ENCODE data around the gene TACC2.
"Not testable (repeated sequence)": the region's sequence is repeated elsewhere in the genome, so short reads cannot be mapped to it uniquely, and the experiment has no call there.

The TACC2 gene

DNA sequence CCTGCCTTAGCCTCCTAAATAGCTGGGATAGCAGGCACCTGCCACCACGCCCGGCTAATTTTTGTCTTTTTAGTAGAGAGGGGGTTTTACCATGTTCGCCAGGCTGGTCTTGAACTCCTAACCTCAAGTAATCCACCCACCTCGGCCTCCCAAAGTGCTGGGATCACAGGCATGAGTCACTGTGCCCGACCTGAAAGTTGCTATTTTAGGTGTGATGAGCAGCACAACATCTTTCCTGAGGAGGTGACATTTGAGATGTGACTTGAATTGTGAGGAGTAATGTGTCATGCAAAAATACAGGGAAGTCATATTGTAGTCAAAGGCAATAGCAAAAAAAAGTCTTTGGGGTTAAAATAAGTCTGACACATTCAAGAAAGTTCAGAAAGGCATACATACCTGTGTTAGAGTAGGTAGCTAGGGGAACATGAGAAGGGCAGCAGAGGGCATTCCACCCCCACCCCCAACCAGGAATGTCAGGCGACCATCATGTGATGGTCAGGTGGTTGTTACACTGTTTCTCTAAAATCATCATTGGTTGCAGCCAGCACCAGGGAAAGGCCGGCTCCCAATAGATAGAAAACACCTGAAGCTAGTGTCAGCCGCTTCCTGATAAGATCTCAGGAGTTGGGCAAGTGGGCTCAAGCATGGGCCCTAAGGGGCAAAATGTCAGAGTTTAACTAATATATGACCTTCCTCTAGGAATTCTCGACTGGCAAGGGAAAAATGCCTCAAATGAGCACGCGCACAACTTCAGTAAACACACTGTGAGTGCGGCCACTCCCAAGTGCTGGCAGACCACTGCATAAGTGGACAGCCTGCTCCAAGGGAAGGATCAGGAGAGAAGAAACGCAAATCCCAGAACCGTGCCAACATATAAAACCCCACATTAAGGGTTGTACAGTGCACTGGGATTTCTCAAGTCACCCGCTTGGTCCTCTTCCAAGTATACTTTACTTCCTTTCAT is at the start of gene TACC2:
TSS of gene TACC2 (plus strand) at position 803 of the 964 bp plus-strand sequence. CDS start 32,819 bp downstream, outside the sequence.
- DNase-seq (ENCODE audit: low read depth in 3 of 3, low spot score in 1 of 3) = no peak

DNA sequence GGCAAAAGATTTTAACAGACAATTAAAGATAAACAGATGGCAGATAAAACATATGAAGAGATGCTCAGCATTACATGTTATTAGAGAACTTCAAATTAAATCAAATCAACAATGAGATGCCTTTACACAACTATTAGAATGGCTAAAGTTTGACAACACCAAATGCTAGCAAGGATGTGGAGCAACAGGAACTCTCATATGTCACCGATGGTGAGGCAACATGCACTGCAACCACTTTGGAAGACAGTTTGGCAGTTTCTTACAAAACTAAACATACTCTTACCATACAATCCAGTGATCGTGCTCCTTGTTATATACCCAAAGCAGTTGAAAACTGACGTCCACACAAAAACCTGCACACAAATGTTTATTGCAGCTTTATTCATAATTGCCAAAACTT is 47.4 kb upstream of the TACC2 start:
- no peak for DNase-seq (ENCODE audit: low read depth in 3 of 3, low spot score in 1 of 3)

- DNase-seq (ENCODE audit: low read depth in 3 of 3, low spot score in 1 of 3) = no peak
Measured at GRCh38 chr10:121942749-121943416, 46.1 kb upstream of the TACC2 start.

DNA sequence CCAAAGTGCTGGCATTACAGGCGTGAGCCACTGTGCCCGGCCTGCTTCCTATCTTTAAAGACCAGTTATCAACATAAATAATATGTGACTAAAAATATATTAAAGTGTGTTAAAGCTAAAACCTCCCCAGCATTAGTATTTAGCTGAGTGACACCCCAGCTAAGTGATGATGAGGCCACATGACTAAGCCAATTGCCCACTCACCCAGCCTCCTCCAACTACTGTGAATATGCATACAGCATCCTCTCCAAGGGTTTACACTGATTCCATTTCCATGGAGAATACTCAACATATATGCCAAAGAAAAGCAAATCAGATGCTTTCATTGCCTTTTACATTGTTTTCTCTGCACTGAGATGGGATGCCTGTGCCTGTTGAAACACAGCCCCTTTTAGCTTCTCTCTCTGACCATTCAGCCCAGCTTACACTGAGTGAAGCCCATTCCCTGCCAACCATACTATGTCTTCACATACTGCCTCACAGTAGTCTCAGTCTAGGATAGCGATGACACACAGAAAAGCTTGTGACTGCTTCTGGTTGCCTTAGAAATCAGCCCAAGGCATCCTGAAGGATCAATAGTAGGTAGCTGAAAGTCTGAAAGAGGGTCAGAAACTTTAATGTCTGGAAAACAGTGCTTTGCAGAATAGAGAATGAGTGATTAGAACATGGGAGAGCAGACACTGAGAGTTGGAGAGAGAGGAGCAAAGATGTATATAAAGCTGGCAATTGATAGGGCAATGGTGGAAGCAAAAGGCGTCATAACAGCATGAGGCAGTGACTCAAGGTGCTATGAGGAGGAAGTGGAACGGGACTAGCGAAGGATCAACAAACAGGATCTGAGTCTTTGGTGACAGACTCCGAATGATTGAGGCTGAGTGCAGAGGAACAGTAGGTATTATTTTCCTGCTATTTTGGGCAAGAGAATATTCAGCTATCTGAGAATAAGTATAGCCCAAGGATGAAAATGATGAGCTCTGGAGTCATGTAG is 41.3 kb upstream of the TACC2 start:
- no peak for DNase-seq (ENCODE audit: low read depth in 3 of 3, low spot score in 1 of 3)

- DNase-seq (ENCODE audit: low read depth in 3 of 3, low spot score in 1 of 3) = no peak
Measured at GRCh38 chr10:121949049-121949448, 39.9 kb upstream of the TACC2 start.

DNA sequence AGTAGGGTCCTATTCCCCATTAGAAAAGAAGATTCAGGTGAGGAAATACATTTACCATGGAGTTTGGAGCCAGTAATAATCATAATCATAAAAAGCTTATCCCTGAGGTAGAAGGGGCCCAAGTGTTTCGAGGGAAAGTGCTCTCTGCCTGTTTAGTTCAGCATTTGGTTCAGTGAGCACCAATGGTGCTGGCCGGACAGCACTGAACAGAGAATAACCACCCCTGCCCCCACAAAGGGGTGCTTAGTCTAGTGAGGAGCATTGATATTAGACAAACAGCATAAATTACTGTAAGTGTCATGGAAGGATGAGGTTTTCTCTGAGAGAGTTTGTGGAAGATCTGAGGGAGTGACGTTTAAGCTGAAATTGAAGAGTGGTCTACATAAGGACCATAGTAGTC is 39.5 kb upstream of the TACC2 start:
- no peak for DNase-seq (ENCODE audit: low read depth in 3 of 3, low spot score in 1 of 3)

GRCh38 chr10:121952226-121952625 is 36.7 kb upstream of the TACC2 start:
- DNase-seq (ENCODE audit: low read depth in 3 of 3, low spot score in 1 of 3) = no peak

DNA sequence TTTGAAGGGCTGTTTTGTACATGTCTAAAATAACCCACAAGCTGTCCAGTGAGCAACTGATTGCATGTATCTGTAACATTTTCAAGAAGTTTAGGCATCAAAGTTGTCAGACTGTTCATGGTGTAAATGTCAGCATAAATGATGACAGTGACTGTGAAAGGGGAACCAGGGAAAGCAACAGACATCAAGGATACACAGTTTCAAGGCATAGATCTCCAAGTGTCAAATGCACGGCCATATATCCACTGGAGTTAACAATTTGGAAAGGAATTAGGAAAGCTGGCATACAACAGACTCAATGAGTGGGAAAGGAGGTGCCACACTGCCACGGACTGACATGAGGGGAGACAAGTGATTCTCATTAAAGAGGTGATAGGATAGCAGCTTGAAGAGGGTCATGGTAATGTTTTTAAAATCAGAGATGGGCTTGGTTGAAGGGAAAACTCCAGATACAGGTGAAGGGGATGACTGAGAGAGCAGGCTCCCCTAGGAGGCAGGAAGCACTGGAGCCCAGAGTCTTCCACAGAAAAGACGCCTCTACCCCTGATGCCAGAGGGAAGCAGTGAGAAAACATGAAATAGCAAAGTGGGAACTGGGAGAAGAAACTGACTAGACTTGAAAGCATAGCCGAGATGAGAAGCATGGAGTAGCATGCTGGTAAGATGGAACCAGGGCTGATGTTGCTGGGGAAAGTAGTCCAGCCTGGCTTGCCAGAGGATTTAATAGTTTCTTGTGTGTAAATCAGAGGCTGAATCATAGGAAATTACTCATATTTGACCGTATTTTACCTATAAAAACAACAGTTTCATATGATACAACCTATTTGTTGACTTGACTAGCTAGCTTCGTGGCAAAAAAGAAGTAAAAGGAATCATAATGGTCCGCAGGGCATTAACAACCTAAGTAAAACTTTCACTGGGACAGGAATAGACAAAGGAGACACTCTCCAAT is 32.6 kb upstream of the TACC2 start:
- no peak for DNase-seq (ENCODE audit: low read depth in 3 of 3, low spot score in 1 of 3)

DNA sequence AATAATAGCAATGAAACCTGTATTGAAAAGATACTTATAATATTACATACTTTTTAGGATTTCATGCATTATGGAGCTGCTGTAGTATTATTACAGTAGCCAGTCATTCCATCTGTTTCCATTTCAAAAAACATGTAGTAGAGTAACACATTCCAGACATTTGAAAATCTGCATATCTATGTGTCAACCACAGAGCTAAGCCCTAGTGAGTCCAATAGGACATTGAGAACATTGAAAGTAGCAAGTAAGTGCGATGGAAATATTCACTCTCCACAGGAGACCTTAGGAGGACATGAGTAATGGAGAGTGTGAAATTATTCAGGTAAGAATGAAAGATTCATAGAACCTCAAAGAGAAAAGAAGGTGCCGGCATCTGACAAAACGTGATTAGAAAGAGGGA is 29.3 kb upstream of the TACC2 start:
- no peak for DNase-seq (ENCODE audit: low read depth in 3 of 3, low spot score in 1 of 3)

DNA sequence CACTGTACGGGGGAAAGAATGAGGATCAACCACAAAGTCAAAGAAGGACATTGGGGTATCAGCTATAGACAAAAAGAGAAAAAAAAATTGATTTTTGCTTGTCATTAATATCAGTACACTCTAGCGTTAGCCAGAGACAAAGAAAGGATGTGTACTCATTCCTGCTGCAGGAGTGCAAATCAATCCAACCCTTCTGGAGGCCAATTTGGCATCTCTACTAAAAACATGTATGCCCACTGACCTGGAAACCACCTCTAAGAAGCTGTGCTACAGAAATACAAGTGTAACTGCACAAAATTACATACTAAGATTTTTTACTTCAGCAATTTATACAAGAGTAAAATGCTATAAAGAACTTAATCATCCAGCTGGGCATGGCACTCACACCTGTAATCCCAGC is 27.5 kb upstream of the TACC2 start:
- no peak for DNase-seq (ENCODE audit: low read depth in 3 of 3, low spot score in 1 of 3)

- DNase-seq (ENCODE audit: low read depth in 3 of 3, low spot score in 1 of 3) = no peak
Measured at GRCh38 chr10:121965996-121966395, 23.0 kb upstream of the TACC2 start.

GRCh38 chr10:121969086-121969485 is 19.9 kb upstream of the TACC2 start:
- DNase-seq (ENCODE audit: low read depth in 3 of 3, low spot score in 1 of 3) = not testable (repeated sequence)

DNA sequence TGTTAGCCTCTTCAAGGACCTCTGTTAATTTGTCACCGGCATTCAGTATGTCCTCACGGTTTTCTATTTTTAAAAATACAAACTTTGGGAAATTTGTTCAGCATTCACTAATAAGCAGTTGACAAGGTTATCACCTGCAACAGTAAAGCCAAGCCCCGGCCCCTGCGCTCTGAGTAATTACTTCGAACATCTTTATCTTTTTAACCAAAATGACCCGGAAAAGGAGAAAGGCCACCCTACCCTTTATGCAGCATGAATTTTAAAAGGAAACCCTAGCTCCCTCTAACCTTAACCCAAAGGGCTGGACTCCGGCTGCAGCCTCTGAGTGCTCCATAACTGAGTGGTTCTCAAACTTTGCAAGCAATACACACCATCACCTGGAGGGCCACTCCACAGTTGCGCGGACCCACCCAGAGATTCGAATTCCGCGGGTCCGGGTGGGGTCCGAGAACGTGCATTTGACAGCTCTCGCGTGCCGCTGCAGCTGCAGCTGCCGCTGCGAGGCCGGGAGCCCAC is 14.9 kb upstream of the TACC2 start:
- DNase-seq (ENCODE audit: low read depth in 3 of 3, low spot score in 1 of 3) = no peak

DNA sequence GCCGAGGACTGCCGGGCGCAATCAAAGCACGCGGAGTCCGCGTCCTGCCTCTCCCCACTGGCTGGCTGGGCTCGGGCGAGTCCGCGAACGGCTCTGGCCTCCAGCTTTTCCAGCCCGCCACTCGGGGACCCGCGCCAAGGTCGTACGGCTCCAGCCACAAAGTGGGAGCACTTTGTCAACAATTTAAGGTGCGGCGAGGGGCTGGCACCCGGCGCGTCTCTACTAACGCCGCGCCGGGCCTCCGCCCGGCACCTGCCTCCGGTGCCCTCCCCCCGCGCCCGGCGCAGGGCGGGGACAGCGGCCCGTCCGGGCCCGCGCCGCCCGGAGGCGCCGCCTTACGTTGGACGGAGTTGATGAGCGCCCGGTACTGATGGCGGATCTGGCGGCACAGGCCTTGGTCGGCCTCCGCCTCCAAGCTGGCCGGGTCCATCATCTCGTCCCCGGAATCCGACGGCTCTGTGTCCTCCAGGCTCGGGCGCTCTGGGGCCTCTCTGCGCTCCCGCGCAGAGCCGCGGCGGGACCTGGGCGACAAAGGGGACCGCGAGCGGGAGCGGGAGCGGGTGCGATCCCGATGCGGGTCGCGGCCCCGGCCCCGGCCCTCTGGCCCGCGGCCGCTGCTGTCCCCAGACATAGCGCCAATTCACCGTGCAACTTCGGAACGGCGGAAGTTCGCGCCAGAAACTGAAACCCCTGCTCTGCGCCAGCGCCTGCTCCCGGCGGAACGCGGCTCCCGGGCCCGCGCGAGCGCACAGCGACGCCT is 14.2 kb upstream of the TACC2 start, which contains the start of gene NSMCE4A:
TSS of gene NSMCE4A (minus strand) at position 683 of the 760 bp plus-strand sequence. CDS start at position 631, 52 bp downstream.
- DNase-seq (ENCODE audit: low read depth in 3 of 3, low spot score in 1 of 3) = peak; percentile 20 to 68 (median 39)

DNA sequence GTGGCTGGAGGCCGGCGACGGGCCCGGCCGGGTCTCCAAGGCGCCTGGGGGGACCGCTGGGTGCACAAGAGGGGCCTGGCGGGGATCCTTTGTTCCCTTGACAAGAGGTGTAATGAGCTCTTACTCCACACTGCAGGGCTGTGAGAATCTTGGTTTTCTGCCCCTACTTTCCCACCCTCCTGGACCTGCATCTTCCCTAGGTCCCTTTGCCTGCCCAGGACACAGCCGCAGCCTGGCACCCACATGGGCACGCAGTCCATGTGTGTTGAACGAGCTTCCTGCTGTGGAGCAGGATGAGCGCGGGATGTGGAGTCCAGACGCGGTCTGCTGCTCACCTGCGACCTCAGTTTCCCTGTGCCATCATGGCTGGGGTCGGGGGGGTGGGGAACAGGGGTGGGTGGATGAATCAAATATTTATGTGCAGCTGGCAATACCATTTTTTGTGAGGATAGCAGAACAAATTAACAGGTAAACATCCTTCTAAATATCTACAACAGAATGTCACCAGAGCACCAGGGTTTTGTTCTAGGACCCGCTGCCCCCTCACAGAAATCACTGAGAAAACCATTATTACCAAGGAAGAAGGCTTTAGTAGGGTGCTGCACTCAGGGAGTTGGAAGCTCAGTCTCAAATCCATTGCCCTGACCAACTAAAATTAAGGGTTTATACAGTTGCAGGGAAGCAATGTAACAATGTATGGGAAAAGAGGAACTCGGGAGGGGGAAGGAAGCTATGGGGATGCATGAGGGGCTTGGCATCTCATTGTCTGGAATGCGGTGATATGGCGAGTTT is 13.5 kb upstream of the TACC2 start:
- DNase-seq (ENCODE audit: low read depth in 3 of 3, low spot score in 1 of 3) = no peak

GRCh38 chr10:121976607-121977006 is 12.4 kb upstream of the TACC2 start:
- DNase-seq (ENCODE audit: low read depth in 3 of 3, low spot score in 1 of 3) = no peak

DNA sequence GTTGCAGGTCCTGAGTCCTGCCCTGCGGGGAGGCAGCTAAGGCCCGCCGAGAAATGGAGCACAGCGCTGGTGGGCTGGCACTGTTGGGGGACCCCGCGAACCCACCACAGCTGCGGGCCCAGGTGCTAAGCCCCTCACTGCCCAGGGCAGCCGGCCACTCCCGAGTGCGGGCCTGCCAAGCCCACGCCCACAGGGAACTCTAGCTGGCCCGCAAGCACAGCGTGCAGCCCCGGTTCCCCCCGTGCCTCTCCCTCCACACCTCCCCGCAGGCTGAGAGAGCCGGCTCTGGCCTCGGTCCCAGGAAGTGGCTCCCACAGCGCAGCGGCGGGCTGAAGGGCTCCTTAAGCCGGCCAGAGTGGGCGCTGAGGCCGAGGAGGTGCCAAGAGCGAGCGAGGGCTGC is 10.5 kb upstream of the TACC2 start:
- no peak for DNase-seq (ENCODE audit: low read depth in 3 of 3, low spot score in 1 of 3)

GRCh38 chr10:121981346-121981745 is 7.6 kb upstream of the TACC2 start:
- DNase-seq (ENCODE audit: low read depth in 3 of 3, low spot score in 1 of 3) = no peak

Data from stimulated activated CD4-positive, alpha-beta T cell treated with anti-CD3 and anti-CD28 coated beads, TNF-alpha, amount 100 ng/mL, for 1 hour (primary cell).